Stimulated activated CD4-positive, alpha-beta T cell treated with anti-CD3 and anti-CD28 coated beads, Interleukin-15, amount 100 ng/mL, for 1 hour (primary cell): Measurements from ENCODE around the gene BMPR2.
"Not testable (repeated sequence)": the region's sequence is repeated elsewhere in the genome, so short reads cannot be mapped to it uniquely, and the experiment has no call there.

ENCODE experiments used
- DNase-seq, 2 donors: peaks; one replicate each; pipeline ENCODE4 v3.0.0-alpha.2; 2020; ENCODE audit warnings: low read depth in 1 of 2, low spot score in 1 of 2

Gene BMPR2

DNA sequence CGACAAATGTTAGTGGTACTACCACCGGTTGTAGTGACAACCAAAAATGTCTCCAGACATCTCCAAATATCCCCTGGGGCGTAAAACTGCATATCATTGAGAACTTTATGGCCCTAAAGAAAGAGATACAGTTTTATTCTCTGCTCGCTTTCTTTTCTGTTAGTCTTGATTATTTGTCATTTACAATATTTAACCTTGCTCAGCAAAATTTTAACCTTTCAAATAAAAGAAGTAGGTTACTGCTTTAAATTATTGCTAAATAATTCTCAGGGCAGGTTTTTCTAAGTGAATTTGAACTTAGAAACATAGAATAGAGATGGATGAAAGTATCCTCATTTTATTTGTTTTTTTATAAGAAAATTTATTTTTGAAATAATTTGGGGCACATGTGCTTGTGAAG, 67.9 kb downstream of the BMPR2 start:
- DNase-seq = no peak

- DNase-seq = no peak
Observed at GRCh38 chr2:202449344-202449743, 73.2 kb downstream of the BMPR2 start.

- no peak for DNase-seq
Observed at GRCh38 chr2:202450785-202451184, 74.7 kb downstream of the BMPR2 start.

DNA sequence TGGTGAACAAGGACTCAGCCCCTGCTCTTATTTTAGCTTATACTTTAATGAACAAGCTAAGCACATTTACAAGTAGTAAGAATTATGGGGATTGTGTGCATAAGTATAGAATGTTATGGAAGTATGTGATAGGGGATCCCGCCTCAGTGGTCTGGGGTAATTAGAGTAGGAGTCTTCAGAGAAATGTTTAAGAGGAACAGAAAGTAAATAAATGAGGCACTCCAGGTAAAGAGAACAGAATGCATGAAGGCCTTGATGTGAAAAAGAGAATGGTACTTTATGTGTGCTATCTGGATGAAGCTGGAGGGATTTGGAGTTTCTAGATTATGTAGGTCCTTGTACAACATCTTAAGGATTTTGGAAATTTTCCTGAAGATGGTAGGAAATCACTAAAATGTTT, 76.6 kb downstream of the BMPR2 start:
- DNase-seq = no peak

DNA sequence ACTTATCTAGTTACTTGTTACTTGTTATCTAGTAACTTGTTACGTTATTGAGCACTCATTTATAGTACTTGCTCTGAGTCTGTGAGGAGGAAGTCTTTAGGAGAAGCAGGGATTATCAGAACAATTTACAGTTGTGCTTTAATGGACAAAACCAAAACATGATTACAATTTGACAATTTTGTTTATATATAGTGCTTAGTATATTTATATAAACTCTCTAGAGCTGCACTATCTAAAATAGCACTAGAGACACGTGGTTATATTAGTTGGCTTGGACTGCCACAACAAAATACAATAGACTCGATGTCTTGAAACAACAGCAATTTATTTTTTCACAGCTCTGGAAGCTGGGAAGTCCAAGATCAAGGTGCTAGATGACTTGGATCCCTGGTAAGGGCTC, 78.4 kb downstream of the BMPR2 start:
- DNase-seq = no peak

- DNase-seq = no peak
Observed at GRCh38 chr2:202455114-202455513, 79.0 kb downstream of the BMPR2 start.

DNA sequence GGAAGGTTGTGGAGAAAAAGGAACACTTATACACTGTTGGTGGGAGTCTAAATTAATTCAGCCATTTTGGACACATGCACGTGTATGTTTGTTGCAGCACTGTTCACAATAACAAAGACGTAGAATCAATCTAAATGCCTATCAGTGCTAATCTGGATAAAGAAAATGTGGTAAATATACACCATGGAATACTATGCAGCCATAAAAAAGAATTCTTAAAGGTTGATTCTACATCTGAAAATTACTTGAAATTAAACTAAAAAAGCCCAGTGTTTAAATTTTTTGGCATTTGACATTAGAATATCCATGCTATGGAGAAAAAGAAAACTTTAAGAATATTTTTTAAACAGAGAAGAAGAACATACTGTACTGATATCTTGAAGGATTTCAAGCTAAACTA, 84.0 kb downstream of the BMPR2 start:
- DNase-seq = no peak

GRCh38 chr2:202479090-202479489, 103.0 kb downstream of the BMPR2 start:
- DNase-seq = no peak

DNA sequence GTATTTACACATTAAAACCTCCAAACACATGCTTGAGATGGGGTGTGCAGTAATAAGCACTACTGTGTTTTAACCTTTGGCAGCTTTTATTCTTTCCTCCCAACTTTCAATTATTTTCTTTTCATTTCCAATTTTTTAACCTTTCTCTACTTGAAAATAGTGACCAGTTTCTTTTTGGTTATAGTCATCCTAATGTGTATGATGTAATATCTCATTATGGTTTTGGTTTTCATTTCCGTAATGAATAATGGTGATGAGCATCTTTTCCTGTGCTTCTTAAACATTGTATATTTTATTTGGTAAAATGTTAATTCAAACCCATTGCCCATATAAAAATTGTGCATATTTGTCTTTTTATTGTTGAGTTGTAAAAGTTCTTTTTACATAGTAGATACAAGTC, 103.5 kb downstream of the BMPR2 start:
- DNase-seq = no peak

DNA sequence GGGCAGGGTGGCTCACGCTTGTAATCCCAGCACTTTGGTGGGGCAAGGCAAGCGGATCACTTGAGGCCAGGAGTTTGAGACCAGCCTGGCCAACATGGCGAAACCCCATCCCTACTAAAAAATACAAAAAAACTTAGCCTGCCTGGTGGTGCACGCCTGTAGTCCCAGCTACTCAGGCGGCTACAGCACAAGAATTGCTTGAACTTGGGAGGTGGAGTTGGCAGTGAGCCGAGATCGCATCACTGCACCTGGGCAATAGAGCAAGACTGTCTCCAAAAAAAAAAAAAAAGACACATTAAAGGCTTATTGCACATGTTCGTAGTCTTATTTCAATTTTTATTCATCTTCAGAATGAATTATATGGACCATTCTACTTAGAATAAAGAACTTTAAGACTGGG, 110.2 kb downstream of the BMPR2 start:
- no peak for DNase-seq

DNA sequence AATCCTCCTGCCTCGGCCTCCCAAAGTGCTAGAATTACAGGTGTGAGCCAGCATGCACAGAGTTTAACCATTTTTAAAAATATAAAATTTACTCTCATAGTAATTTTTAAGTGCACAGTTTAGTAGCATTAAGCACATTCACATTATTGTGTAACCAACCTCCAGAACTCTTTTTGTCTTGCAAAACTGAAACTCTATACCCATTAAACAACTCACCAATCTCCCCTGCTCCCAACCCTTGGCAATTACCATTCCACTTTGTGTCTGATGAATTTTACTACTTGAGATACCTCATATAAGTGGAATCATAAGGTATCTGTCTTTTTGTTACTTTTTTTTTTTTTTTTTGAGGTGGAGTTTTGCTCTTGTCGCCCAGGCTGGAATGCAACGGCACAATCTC, 112.5 kb downstream of the BMPR2 start:
- DNase-seq = no peak

DNA sequence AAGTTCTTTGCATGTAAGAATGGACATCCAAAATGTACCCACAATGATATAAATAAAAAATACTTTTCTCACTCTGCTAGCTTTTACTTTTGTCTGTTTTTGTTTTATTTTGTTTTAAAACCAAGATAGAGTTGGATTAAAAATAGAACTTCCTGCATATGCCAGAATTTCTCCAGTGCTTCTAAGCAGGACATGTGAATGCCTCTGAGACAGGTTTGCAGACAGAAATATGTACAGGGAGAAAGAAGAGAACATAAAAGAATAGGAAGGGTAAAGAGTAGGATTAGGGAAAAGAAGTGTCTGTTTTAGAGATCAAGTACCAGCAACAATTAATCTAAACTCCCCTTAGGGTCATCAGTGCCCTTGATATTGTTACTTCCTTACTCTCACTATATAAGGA, 114.4 kb downstream of the BMPR2 start:
- DNase-seq = no peak

DNA sequence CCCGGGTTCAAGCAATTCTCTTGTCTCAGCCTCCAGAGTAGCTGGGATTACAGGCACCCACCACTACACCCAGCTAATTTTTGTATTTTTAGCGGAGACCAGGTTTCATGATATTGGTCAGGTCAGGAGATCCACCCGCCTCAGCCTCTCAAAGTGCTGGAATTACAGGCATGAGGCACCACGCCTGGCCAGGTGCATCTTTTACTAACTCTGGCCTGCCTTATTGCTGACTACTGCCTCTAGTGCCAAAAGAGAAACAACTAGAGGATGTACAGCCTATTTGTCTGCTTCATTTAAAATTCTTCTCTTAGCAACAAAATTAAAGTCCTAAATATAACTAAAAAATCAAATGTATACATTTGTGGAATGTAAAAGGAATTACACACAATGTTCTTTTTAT, 115.4 kb downstream of the BMPR2 start:
- DNase-seq = no peak

DNA sequence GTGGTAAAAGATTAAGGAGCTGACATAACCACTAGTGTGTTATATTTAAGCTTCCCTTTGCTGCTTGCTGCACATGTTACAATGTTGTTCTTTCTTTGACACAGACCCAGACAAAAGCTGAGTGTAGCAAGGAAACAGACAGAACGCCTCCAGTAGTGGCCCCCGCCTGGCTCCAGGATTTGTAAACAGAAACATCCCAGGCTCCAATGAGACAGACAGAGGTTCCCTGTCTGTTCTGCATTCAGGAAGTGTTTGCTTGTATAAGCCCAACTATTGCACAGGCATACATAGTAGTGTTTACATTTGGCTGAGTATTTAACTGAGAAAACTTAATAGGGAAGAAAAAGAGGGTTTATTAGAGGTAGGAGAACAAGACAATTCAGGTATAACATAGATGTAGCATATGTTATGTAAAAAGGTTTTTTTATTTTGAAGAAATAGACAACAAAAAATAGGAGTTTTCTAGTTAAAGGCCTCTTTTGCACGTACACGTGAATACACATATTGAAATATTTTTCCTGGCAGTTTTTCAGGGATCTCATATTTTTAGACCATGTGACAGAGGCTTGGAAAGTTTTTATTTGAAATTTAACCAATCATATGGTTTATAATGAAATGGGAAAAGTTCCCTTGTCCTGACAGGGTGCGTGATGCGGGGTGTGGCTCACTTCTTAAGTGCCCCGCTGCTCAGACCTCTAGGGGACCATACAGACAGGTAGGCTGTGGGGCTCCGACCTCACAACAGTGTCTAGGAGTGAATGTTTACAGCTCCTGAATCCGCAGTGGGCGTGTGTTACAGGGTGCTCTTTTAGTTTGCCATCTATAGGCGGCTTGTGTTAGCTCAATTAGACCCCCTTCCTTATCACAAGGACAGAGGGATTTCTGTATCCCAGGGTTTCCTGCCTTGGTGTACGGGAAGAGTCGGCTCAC, 118.4 kb downstream of the BMPR2 start:
- no peak for DNase-seq

DNA sequence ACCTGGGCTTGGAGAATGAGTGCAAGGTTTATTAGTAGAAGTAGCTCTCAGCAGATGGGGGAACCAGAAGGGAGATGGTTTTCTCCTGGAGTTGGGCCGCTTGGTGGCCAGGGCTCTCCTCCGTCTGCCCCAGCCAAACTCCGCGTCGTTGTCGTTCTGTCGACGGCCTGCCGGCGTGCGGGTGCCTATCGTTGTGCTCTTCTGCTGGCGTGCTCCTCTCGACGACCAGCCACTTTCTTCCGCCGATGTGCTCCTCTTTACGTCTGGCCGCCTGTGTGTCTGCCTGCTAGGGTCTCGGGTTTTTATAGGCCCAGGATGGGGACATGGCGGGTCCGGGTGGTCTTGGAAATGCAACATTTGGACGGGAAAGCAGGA, 119.1 kb downstream of the BMPR2 start:
- no peak for DNase-seq

GRCh38 chr2:202496835-202497472, 120.8 kb downstream of the BMPR2 start:
- DNase-seq = not testable (repeated sequence)

- not testable (repeated sequence) for DNase-seq
Observed at GRCh38 chr2:202497473-202497866, 121.3 kb downstream of the BMPR2 start.

DNA sequence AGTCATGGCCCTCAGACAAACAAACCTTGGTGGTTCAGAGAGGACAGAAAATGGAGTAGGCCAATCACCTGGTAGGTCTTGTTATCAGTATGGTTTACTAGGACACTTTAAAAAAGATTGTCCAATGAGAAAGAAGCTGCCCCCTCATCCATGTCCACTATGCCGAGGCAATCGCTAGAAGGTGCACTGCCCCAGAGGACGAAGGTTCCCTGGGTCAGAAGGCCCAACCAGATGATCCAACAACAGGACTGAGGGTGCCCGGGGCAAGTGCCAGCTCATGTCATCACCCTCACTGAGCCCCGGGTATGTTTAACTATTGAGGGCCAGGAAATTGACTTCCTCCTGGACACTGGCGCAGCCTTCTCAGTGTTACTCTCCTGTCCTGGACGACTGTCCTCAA, 123.7 kb downstream of the BMPR2 start:
- DNase-seq = not testable (repeated sequence)

DNA sequence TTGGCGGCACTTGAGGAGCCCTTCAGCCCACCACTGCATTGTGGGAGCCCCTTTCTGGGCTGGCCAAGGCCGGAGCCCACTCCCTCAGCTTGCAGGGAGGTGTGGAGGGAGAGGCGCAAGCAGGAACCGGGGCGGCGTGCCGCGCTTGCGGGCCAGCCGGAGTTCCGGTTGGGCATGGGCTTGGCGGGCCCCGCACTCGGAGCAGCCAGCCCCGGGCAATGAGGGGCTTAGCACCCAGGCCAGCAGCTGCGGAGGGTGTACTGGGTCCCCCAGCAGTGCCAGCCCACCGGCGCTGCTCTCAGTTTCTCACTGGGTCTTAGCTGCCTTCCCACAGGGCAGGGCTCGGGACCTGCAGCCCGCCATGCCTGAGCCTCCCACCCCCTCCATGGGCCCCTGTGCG, 127.1 kb downstream of the BMPR2 start:
- not testable (repeated sequence) for DNase-seq

- no peak for DNase-seq
Observed at GRCh38 chr2:202508686-202509085, 132.6 kb downstream of the BMPR2 start.

GRCh38 chr2:202510911-202511310, 134.8 kb downstream of the BMPR2 start:
- no peak for DNase-seq

GRCh38 chr2:202512176-202512575, 136.0 kb downstream of the BMPR2 start:
- no peak for DNase-seq

GRCh38 chr2:202514732-202515131, 138.6 kb downstream of the BMPR2 start:
- DNase-seq = no peak
